Vagina (tissue), 2 donors: ENCODE data around the gene DNM2.

ENCODE experiments used
- CTCF ChIP-seq, 3 experiments: fragments of 450-650 bp in 2 of 3; fragments of 200-600 bp in 1 of 3; sonication (generic) in 1 of 3; IDR thresholded peaks; one replicate each; pipeline ENCODE4 v1.5.1; 2017 to 2019; ENCODE audit warnings: antibody characterized with exemption in 3 of 3, mild to moderate bottlenecking in 2 of 3, moderate library complexity in 2 of 3
- POLR2A ChIP-seq, 2 donors: fragments of 450-650 bp; IDR thresholded peaks; one replicate each; pipeline ENCODE4 v1.6.1; 2017; ENCODE audit warnings: antibody characterized with exemption in 2 of 2, mild to moderate bottlenecking in 2 of 2, moderate library complexity in 2 of 2
- POLR2AphosphoS5 ChIP-seq, 2 donors: sonication (generic); formaldehyde crosslinking; IDR thresholded peaks; one replicate each; pipeline ENCODE4 v1.9.0; 2017; ENCODE audit warnings: antibody characterized with exemption in 2 of 2, mild to moderate bottlenecking in 2 of 2, low read depth in 1 of 2; ENCODE audit not compliant: insufficient read depth in 1 of 2

GRCh38 chr19:10854350-10855089 lies 136.6 kb downstream of the DNM2 start:
- TF ChIP-seq CTCF (IDR thresholded peaks at IDR 0.05) (no peak), POLR2A (IDR thresholded peaks at IDR 0.05) (no peak), POLR2AphosphoS5 (IDR thresholded peaks at IDR 0.05; ENCODE audit: insufficient read depth in 1 of 2, low read depth in 1 of 2) (no peak)
